GM18873 (cell line): ENCODE measurements around the gene ENOX2.
A peak's percentile ranks its signal among the peaks of the same experiment; 100 is the strongest.
"Not testable (repeated sequence)": the region's sequence is repeated elsewhere in the genome, so short reads cannot be mapped to it uniquely, and the experiment has no call there.

Source experiments
- ATAC-seq: cut with Tn5 transposase; IDR thresholded peaks from one replicate; pipeline ENCODE4 v1.9.1; 2021; ENCODE audit warnings: mild to moderate bottlenecking, moderate library complexity, moderate number of reproducible peaks; ENCODE audit not compliant: unreplicated experiment, low FRiP score

The ENOX2 gene

GRCh38 chrX:130902783-130903613 lies at the start of gene ENOX2:
Gene ENOX2, minus strand, starts transcription at chrX:130903209. Its CDS starts 199,993 bp downstream, at chrX:130703216.
- peak; percentile 98 for ATAC-seq

- peak; percentile 85 for ATAC-seq
Observed at GRCh38 chrX:130952266-130953043, 49.4 kb upstream of the ENOX2 start.

- ATAC-seq, result no peak
Observed at GRCh38 chrX:130944230-130944629, 41.2 kb upstream of the ENOX2 start.

- ATAC-seq, result no peak
Observed at GRCh38 chrX:130937101-130937500, 34.1 kb upstream of the ENOX2 start.

GRCh38 chrX:130933358-130933757 lies 30.3 kb upstream of the ENOX2 start:
- ATAC-seq, result no peak

GRCh38 chrX:130920405-130920804 lies 17.4 kb upstream of the ENOX2 start:
- ATAC-seq, result not testable (repeated sequence)

- not testable (repeated sequence) for ATAC-seq
Observed at GRCh38 chrX:130919676-130920075, 16.7 kb upstream of the ENOX2 start.

- ATAC-seq, result not testable (repeated sequence)
Observed at GRCh38 chrX:130918498-130918897, 15.5 kb upstream of the ENOX2 start.

GRCh38 chrX:130916636-130917422 lies 13.8 kb upstream of the ENOX2 start:
- no peak for ATAC-seq

GRCh38 chrX:130915302-130915701 lies 12.3 kb upstream of the ENOX2 start:
- ATAC-seq, result no peak

- no peak for ATAC-seq
Observed at GRCh38 chrX:130909469-130910136, 6.6 kb upstream of the ENOX2 start.

GRCh38 chrX:130906776-130907175 lies 3.8 kb upstream of the ENOX2 start:
- no peak for ATAC-seq

GRCh38 chrX:130902446-130902782 lies 595 bp downstream of the ENOX2 start:
- ATAC-seq, result no peak

GRCh38 chrX:130896802-130897501 lies 6.1 kb downstream of the ENOX2 start:
- ATAC-seq, result no peak

GRCh38 chrX:130896026-130896425 lies 7.0 kb downstream of the ENOX2 start:
- no peak for ATAC-seq

GRCh38 chrX:130895299-130895698 lies 7.7 kb downstream of the ENOX2 start:
- no peak for ATAC-seq

GRCh38 chrX:130893356-130894085 lies 9.5 kb downstream of the ENOX2 start:
- ATAC-seq, result no peak

- no peak for ATAC-seq
Observed at GRCh38 chrX:130887376-130887775, 15.6 kb downstream of the ENOX2 start.

- ATAC-seq, result no peak
Observed at GRCh38 chrX:130885996-130886395, 17.0 kb downstream of the ENOX2 start.
